HL-60 (cell line): ENCODE data around the gene C17orf114.

Experiments
- DNase-seq, 2 experiments: peaks; one replicate each; pipeline ENCODE4 v3.0.0-alpha.2; 2010 to 2020; ENCODE audit warnings: low read depth in 1 of 2, low spot score in 1 of 2
- H3K27ac ChIP-seq: fragments of 250-450 bp; sonication (Bioruptor Pico); replicated peaks from 2 replicates; pipeline ENCODE4 v1.5.1; 2020; ENCODE audit warnings: mild to moderate bottlenecking, moderate library complexity
- H3K27me3 ChIP-seq: fragments of 250-450 bp; sonication (Bioruptor Pico); 2 replicates; pipeline ENCODE4 v1.5.1; 2021; ENCODE audit warnings: mild to moderate bottlenecking, moderate library complexity; ENCODE audit not compliant: insufficient read depth, poor library complexity, severe bottlenecking
- H3K4me3 ChIP-seq: replicated peaks from 2 replicates; pipeline ENCODE4 v1.5.1; 2011; ENCODE audit warnings: mild to moderate bottlenecking, control low read depth, low read length; ENCODE audit not compliant: insufficient read depth
- CTCF ChIP-seq: IDR thresholded peaks from one replicate; pipeline ENCODE4 v1.5.1; 2011; ENCODE audit warnings: low read length, control low read depth, inconsistent platforms; ENCODE audit not compliant: insufficient read depth
- GABPA ChIP-seq: IDR thresholded peaks from 2 replicates; pipeline ENCODE4 v1.6.1; 2012; ENCODE audit warnings: low read depth
- POLR2AphosphoS5 ChIP-seq: IDR thresholded peaks from 2 replicates; pipeline ENCODE4 v1.6.1; 2012; ENCODE audit warnings: low read depth
- REST ChIP-seq: IDR thresholded peaks from 2 replicates; pipeline ENCODE4 v1.6.1; 2012; ENCODE audit warnings: low read depth; ENCODE audit not compliant: insufficient replicate concordance
- SPI1 ChIP-seq: IDR thresholded peaks from 2 replicates; pipeline ENCODE4 v1.6.1; 2012; ENCODE audit warnings: low read depth, mild to moderate bottlenecking, borderline replicate concordance

C17orf114 gene

GRCh38 chr17:4769628-4770027 lies 32.5 kb downstream of the C17orf114 start:
- no peak for DNase-seq
- TF ChIP-seq GABPA (no peak), SPI1 (no peak), CTCF (no peak), POLR2AphosphoS5 (no peak), REST (no peak)
- Histone ChIP-seq H3K4me3 (no peak overlapping the region), H3K27me3 (no peaks in the 10 kb centered on the region), H3K27ac (no peak overlapping the region)

GRCh38 chr17:4768298-4768697 lies 33.8 kb downstream of the C17orf114 start:
- 0 out of 2 replicates have a peak overlapping the region, but pooled peaks have one; percentile 18 for H3K27ac ChIP-seq
- DNase-seq: peak in 1 of 2 experiments; percentile 44
- TF ChIP-seq POLR2AphosphoS5 (no peak), GABPA (no peak), SPI1 (peak; percentile 37; the same call in 1 of the 2 replicates), REST (no peak)
- H3K27me3 ChIP-seq: no peaks in the 10 kb centered on the region
- H3K4me3 ChIP-seq: no peak overlapping the region

- no peak overlapping the region for H3K4me3 ChIP-seq
- peak overlapping the region; percentile 43 for H3K27ac ChIP-seq
- H3K27me3 ChIP-seq: no peaks in the 10 kb centered on the region
- DNase-seq: no peak
- TF ChIP-seq POLR2AphosphoS5 (no peak), CTCF (no peak), REST (no peak), GABPA (no peak)
These were observed 35.4 kb downstream of the C17orf114 start for GRCh38 chr17:4766723-4767122.

GRCh38 chr17:4766201-4766600 lies 35.9 kb downstream of the C17orf114 start:
- Histone ChIP-seq H3K27ac (peak overlapping the region; percentile 43), H3K4me3 (no peak overlapping the region), H3K27me3 (no peaks in the 10 kb centered on the region)
- TF ChIP-seq POLR2AphosphoS5 (no peak), GABPA (no peak), REST (no peak), CTCF (no peak), SPI1 (peak; percentile 59; the same call in 1 of the 2 replicates)
- peak in 1 of 2 experiments; percentile 28 for DNase-seq
